Measurements from ENCODE around the gene DUSP9.
A peak's percentile ranks its signal among the peaks of the same experiment; 100 is the strongest.
"Not testable (repeated sequence)": the region's sequence is repeated elsewhere in the genome, so short reads cannot be mapped to it uniquely, and the experiment has no call there.

DUSP9 gene

GRCh38 chrX:153673428-153674218 lies 26.6 kb downstream of the DUSP9 start, which contains the start of gene PNCK:
TSS of gene PNCK (minus strand) at chrX:153673813. CDS start at chrX:153673076, 737 bp downstream.
- DNase-seq = no peak

GRCh38 chrX:153674219-153674851 lies 27.3 kb downstream of the DUSP9 start:
- DNase-seq = no peak

- no peak for DNase-seq
These were observed 34.2 kb downstream of the DUSP9 start for GRCh38 chrX:153681175-153681574.

- not testable (repeated sequence) for DNase-seq
These were observed 36.5 kb downstream of the DUSP9 start for GRCh38 chrX:153683486-153683885.

GRCh38 chrX:153684467-153685155 lies 37.6 kb downstream of the DUSP9 start:
- DNase-seq = no peak

- no peak for DNase-seq
These were observed 38.1 kb downstream of the DUSP9 start for GRCh38 chrX:153685156-153685536.

GRCh38 chrX:153685751-153686696 lies 39.0 kb downstream of the DUSP9 start:
- no peak for DNase-seq

GRCh38 chrX:153686711-153687110 lies 39.7 kb downstream of the DUSP9 start:
- DNase-seq = no peak

GRCh38 chrX:153687121-153688039 lies 40.4 kb downstream of the DUSP9 start, which contains the start of gene SLC6A8:
TSS of gene SLC6A8 (plus strand) at chrX:153687926. CDS start at chrX:153688575, 649 bp downstream.
- peak; percentile 73 for DNase-seq

- DNase-seq = no peak
These were observed 41.1 kb downstream of the DUSP9 start for GRCh38 chrX:153688071-153688470.

- peak; percentile 20 for DNase-seq
These were observed 41.5 kb downstream of the DUSP9 start for GRCh38 chrX:153688506-153688905.

- no peak for DNase-seq
These were observed 42.0 kb downstream of the DUSP9 start for GRCh38 chrX:153688911-153689590.

GRCh38 chrX:153689654-153690465 lies 42.9 kb downstream of the DUSP9 start:
- no peak for DNase-seq

- no peak for DNase-seq
These were observed 43.5 kb downstream of the DUSP9 start for GRCh38 chrX:153690466-153690865.

- not testable (repeated sequence) for DNase-seq
These were observed 44.2 kb downstream of the DUSP9 start for GRCh38 chrX:153691032-153691827.

- no peak for DNase-seq
These were observed 45.0 kb downstream of the DUSP9 start for GRCh38 chrX:153692003-153692402.

- no peak for DNase-seq
These were observed 45.7 kb downstream of the DUSP9 start for GRCh38 chrX:153692611-153693156.
